ENCODE results near the gene COX20. TPM values are rescaled to one million over a fixed set of nuclear protein-coding genes. Genes with fewer than 3 reads are reported as not detected.

COX20 gene
- total RNA-seq, 1 experiment from 2014 or later, result 55.0 TPM

DNA sequence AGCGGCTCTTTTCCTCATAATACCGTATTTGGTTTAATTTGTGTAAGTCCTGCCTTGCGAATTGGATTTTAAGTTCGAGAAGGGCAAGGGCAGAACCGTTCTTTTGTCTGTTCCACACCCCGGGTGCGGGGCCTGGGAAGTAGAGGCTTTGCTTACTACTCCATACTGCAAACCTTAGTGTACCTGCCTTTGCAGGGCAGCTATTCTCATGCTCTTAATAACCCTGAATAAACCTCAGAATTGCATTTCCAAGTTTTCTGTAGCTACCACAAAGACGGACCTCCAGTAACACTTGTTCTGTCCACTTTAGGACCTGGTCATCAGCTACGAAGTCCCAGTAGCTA lies 29.5 kb downstream of the COX20 start:
- ATAC-seq, result peak; percentile 20
- H3K27me3 ChIP-seq (ENCODE audit: control insufficient read depth, insufficient read depth, low read length), result no peaks in the 10 kb centered on the region
- BruUV-seq (replicated peaks), result TSS peak; percentile 99

DNA sequence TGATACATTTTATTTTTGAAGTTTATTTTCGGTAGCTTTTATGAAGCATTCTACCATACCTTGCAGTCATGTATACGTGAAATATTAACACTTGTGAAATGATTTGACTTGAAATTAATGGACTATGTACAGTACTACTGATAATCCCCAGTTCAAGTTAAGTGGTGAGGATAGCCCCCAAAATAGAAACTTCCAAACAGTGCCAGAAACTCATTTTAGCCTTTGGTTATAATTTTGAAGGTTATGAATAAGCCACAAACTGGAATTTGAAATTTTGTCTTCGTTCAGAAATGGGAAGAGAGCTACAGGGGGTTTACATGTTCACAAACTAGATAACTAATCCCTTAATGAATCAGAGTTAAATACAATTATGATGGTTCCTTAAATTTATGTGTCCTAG lies 30.4 kb downstream of the COX20 start:
- H3K36me3 ChIP-seq (ENCODE audit: control insufficient read depth, insufficient read depth, low read length), result peaks cover 19% of the 10 kb centered on the region
- intact Hi-C loops (cut with micrococcal nuclease; ENCODE audit: unreplicated experiment), result loop anchor here (2.0 kb wide), 2 partner anchors 99 to 177 kb away; no protein-coding TSS in a partner anchor
- H3K4me1 ChIP-seq (ENCODE audit: control insufficient read depth, insufficient read depth, low read length), result peaks cover 21% of the 10 kb centered on the region
- no peaks in the 10 kb centered on the region for H3K27me3 ChIP-seq (ENCODE audit: control insufficient read depth, insufficient read depth, low read length)
- no TSS peak for BruUV-seq (replicated peaks)
- no peak for ATAC-seq
- DNase-seq (ENCODE audit: low read depth, low spot score), result no peak
- TF ChIP-seq, protein P1, sequence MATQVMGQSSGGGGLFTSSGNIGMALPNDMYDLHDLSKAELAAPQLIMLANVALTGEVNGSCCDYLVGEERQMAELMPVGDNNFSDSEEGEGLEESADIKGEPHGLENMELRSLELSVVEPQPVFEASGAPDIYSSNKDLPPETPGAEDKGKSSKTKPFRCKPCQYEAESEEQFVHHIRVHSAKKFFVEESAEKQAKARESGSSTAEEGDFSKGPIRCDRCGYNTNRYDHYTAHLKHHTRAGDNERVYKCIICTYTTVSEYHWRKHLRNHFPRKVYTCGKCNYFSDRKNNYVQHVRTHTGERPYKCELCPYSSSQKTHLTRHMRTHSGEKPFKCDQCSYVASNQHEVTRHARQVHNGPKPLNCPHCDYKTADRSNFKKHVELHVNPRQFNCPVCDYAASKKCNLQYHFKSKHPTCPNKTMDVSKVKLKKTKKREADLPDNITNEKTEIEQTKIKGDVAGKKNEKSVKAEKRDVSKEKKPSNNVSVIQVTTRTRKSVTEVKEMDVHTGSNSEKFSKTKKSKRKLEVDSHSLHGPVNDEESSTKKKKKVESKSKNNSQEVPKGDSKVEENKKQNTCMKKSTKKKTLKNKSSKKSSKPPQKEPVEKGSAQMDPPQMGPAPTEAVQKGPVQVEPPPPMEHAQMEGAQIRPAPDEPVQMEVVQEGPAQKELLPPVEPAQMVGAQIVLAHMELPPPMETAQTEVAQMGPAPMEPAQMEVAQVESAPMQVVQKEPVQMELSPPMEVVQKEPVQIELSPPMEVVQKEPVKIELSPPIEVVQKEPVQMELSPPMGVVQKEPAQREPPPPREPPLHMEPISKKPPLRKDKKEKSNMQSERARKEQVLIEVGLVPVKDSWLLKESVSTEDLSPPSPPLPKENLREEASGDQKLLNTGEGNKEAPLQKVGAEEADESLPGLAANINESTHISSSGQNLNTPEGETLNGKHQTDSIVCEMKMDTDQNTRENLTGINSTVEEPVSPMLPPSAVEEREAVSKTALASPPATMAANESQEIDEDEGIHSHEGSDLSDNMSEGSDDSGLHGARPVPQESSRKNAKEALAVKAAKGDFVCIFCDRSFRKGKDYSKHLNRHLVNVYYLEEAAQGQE (IDR thresholded peaks at IDR 0.05; ENCODE audit: insufficient read depth in 1 of 2, low read depth in 2 of 2, low read length in 1 of 2), result no peak
- no peak for TF ChIP-seq POLR2AphosphoS5 (IDR thresholded peaks at IDR 0.05; ENCODE audit: low read depth, low read length)
- TF ChIP-seq, protein P2, sequence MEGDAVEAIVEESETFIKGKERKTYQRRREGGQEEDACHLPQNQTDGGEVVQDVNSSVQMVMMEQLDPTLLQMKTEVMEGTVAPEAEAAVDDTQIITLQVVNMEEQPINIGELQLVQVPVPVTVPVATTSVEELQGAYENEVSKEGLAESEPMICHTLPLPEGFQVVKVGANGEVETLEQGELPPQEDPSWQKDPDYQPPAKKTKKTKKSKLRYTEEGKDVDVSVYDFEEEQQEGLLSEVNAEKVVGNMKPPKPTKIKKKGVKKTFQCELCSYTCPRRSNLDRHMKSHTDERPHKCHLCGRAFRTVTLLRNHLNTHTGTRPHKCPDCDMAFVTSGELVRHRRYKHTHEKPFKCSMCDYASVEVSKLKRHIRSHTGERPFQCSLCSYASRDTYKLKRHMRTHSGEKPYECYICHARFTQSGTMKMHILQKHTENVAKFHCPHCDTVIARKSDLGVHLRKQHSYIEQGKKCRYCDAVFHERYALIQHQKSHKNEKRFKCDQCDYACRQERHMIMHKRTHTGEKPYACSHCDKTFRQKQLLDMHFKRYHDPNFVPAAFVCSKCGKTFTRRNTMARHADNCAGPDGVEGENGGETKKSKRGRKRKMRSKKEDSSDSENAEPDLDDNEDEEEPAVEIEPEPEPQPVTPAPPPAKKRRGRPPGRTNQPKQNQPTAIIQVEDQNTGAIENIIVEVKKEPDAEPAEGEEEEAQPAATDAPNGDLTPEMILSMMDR (IDR thresholded peaks at IDR 0.05), result no peak
- no peak for TF ChIP-seq TCF7L2 (IDR thresholded peaks at IDR 0.05; ENCODE audit: low read depth, low read length)
- TF ChIP-seq SIN3A (IDR thresholded peaks at IDR 0.05; ENCODE audit: borderline replicate concordance, insufficient read depth, low read depth, low read length), result no peak
- H3K27ac ChIP-seq (ENCODE audit: low read length), result peak overlapping the region; percentile 100
- H3K4me3 ChIP-seq (ENCODE audit: low read depth in 2 of 2, low read length in 2 of 2), result peak overlapping the region in 1 of 2 experiments; percentile 77; a peak in 1 of 4 replicates
- CTCF ChIA-PET, result no interaction called here
- in situ Hi-C loops (cut with HindIII; ENCODE audit: low pct_unique_long_range_greater_than_20kb, low sequenced_read_pairs), result no loop called here
- POLR2A ChIA-PET, result interaction anchor here (0.9 kb wide), 1 partner anchor 87 kb away, joined by 3 read pairs; no protein-coding TSS in a partner anchor
- H3K9me3 ChIP-seq (ENCODE audit: control insufficient read depth, insufficient read depth, low read depth, low read length), result no peaks in the 10 kb centered on the region

More for the DNA sequence above, 29.5 kb downstream of the COX20 start:
- Histone ChIP-seq H3K4me3 (ENCODE audit: low read depth in 2 of 2, low read length in 2 of 2) (peak overlapping the region; percentile 77 to 79), H3K9me3 (ENCODE audit: control insufficient read depth, insufficient read depth, low read depth, low read length) (no peaks in the 10 kb centered on the region), H3K36me3 (ENCODE audit: control insufficient read depth, insufficient read depth, low read length) (peaks cover 27% of the 10 kb centered on the region), H3K27ac (ENCODE audit: low read length) (peak overlapping the region; percentile 100), H3K4me1 (ENCODE audit: control insufficient read depth, insufficient read depth, low read length) (peaks cover 30% of the 10 kb centered on the region)
- in situ Hi-C loops (cut with HindIII; ENCODE audit: low pct_unique_long_range_greater_than_20kb, low sequenced_read_pairs), result no loop called here
- POLR2A ChIA-PET, result interaction anchor here (0.6 to 1.3 kb wide), 6 partner anchors 29 to 178 kb away, joined by 3 to 7 read pairs (median 3); partner anchors contain the start of gene COX20
- CTCF ChIA-PET, result interaction anchor here (0.5 kb wide), 1 partner anchor 26 kb away, joined by 3 read pairs; no protein-coding TSS in a partner anchor
- no peak for DNase-seq (ENCODE audit: low read depth, low spot score)
- intact Hi-C loops (cut with micrococcal nuclease; ENCODE audit: unreplicated experiment), result loop anchor here (2.0 kb wide), 2 partner anchors 100 to 178 kb away; no protein-coding TSS in a partner anchor
- TF ChIP-seq, protein P2 (IDR thresholded peaks at IDR 0.05), result no peak
- TF ChIP-seq POLR2AphosphoS5 (IDR thresholded peaks at IDR 0.05; ENCODE audit: low read depth, low read length) (no peak), TCF7L2 (IDR thresholded peaks at IDR 0.05; ENCODE audit: low read depth, low read length) (no peak), SIN3A (IDR thresholded peaks at IDR 0.05; ENCODE audit: borderline replicate concordance, insufficient read depth, low read depth, low read length) (no peak)
- TF ChIP-seq, protein P1 (IDR thresholded peaks at IDR 0.05; ENCODE audit: insufficient read depth in 1 of 2, low read depth in 2 of 2, low read length in 1 of 2), result no peak

Measured in Panc1 (cell line).